Muscle layer of duodenum (tissue), 2 donors: ENCODE data around the gene CD58.
A peak's percentile ranks its signal among the peaks of the same experiment; 100 is the strongest.

Experiments
- H3K27ac ChIP-seq: one replicate; pipeline ENCODE4 v1.7.0; 2013; ENCODE audit warnings: mild to moderate bottlenecking, low read length
- H3K27me3 ChIP-seq: one replicate; pipeline ENCODE4 v1.7.0; 2013; ENCODE audit warnings: low read depth, mild to moderate bottlenecking, control low read depth, low read length
- H3K36me3 ChIP-seq, 2 donors: one replicate each; pipeline ENCODE4 v1.7.0; 2013; ENCODE audit warnings: low read length in 2 of 2, control low read depth in 1 of 2, mild to moderate bottlenecking in 1 of 2; ENCODE audit not compliant: insufficient read depth in 2 of 2, control insufficient read depth in 1 of 2
- H3K4me1 ChIP-seq, 2 donors: one replicate each; pipeline ENCODE4 v1.7.0; 2013; ENCODE audit warnings: low read length in 2 of 2, mild to moderate bottlenecking in 2 of 2, control low read depth in 1 of 2, moderate library complexity in 1 of 2; ENCODE audit not compliant: insufficient read depth in 2 of 2, control insufficient read depth in 1 of 2
- H3K4me3 ChIP-seq, 2 donors: one replicate each; pipeline ENCODE4 v1.7.0; 2013; ENCODE audit warnings: low read length in 2 of 2, low read depth in 1 of 2, mild to moderate bottlenecking in 1 of 2
- H3K9me3 ChIP-seq, 2 donors: one replicate each; pipeline ENCODE4 v1.7.0; 2013; ENCODE audit warnings: low read length in 2 of 2, control low read depth in 1 of 2, mild to moderate bottlenecking in 1 of 2; ENCODE audit not compliant: control insufficient read depth in 1 of 2
- donor health status: healthy.

CD58 gene

DNA sequence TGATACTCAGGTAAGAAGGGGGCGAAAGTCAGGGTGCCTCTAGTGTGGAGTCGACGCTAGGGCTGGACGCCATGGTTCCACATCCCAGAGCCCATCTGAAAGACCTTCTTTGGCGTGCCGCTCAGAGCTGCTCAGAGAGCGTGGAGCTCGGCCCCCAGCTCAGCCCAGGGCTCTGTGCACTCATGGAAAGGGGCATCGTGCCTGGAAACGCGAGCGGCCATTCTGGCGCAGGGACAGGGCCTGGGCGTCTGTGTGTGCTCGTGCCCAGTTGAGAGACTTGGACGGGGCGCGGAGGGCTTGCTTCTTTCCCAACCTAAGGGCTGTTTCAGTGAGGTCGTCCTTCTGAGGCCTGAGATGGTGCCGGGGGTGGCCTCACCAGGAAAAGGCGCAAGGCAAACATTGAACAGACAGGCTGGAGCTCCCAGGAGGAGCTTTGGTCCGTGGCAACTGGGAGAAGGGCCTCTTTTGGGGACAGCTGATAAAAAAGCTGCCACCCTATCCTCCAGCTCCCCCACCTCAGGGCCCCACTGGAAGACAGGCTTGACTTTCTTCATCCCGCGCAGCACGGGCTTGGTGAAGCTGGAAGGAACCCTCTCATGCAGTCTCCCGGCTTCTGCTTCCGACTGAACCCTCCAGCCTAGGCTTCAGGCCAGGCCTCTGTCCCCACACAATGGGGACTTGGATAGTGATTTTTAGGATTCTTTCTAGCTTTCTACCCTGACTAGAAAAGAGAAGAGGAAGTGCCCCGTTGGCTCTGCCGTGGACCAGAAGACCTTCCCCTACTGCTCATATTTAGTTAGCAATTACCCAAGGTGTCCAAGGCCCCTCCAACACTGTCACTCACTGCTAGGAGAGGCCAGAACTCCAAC, 77.1 kb downstream of the CD58 start:
- H3K4me1 ChIP-seq: peaks cover 1 to 32% of the 10 kb centered on the region in 2 donors
- H3K9me3 ChIP-seq: no peaks in the 10 kb centered on the region
- H3K27me3 ChIP-seq: no peaks in the 10 kb centered on the region
- peak overlapping the region; percentile 28 for H3K27ac ChIP-seq
- H3K4me3 ChIP-seq: no peak overlapping the region
- no peaks in the 10 kb centered on the region for H3K36me3 ChIP-seq

DNA sequence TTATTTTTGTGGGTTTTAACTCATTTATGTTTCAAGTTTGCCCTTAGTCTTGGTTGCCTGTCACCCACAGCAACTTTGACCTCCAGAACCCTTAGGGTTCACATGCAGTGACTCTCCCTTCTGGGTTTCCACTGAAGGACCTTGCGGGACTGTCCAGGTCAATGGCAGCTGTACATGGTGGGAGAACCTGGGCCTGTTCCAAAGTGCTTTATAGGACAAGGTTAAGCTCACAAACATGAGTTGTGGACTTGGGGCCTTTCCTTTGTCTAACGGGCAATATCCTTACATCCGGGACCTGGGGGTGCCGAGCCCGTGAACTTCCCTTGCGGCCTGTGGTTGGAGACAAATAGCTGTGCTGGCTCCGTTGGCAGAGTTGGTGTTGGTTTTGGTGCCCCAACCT, 77.8 kb downstream of the CD58 start:
- Histone ChIP-seq H3K4me1 (peaks cover 0 to 26% of the 10 kb centered on the region in 2 donors), H3K27me3 (no peaks in the 10 kb centered on the region), H3K27ac (no peak overlapping the region), H3K4me3 (no peak overlapping the region), H3K9me3 (no peaks in the 10 kb centered on the region), H3K36me3 (no peaks in the 10 kb centered on the region)

DNA sequence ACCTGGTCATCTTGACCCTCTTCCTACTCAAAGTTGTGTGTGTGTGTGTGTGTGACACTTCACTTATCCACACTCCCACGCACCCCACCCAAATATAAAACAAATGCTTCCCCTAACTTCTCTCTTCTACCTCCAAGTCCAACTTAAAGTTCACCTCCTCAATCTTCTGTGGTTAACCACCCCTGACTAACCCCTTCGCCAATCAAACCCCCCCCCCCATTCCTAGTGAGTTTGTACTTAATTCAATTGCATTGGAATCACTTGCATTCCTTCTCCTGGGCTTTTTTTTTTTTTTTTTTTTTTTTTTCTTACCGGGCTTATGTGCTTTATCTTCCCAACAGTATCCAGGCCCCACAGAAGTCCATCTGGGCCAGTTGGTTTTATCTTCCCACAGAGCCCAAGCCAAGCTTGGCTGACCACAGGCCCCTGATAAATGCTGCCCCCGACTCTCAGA, 78.4 kb downstream of the CD58 start:
- H3K4me1 ChIP-seq: peaks cover 0 to 19% of the 10 kb centered on the region in 2 donors
- H3K9me3 ChIP-seq: no peaks in the 10 kb centered on the region
- no peak overlapping the region for H3K4me3 ChIP-seq
- H3K36me3 ChIP-seq: no peaks in the 10 kb centered on the region
- H3K27me3 ChIP-seq: no peaks in the 10 kb centered on the region
- H3K27ac ChIP-seq: no peak overlapping the region

DNA sequence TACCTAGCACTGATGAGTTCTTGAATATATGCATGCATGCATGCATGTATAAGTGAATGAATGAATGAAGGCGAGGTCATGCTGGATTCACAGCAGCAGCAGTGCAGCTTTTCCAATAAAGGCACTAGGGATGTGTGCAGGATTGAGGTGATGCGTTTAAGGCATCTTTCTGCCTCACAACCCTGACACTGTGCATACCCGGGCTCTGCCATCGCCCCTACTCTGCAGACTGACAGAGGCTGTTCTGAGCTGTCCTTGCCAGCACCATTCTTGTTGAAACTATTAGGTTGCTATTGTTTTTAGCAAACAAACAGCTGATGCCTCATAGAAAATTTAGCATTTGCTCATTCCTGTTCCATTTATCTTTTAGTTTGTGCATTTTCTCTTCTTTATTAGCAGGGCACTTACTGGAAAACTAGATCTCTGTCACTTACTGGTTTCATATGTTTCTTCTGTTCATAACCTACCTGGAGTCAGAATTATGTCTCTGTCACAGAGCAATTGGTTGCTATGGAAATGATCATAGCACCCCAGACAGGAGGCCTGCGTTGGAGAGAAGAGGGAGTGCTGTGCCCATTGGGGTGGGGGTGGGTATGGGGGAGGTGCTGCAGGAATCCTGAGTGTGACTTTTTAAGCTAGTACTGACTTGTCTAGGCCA, 79.0 kb downstream of the CD58 start:
- H3K9me3 ChIP-seq: no peaks in the 10 kb centered on the region
- H3K4me1 ChIP-seq: peaks cover 0 to 13% of the 10 kb centered on the region in 2 donors
- H3K4me3 ChIP-seq: no peak overlapping the region
- H3K27me3 ChIP-seq: no peaks in the 10 kb centered on the region
- no peaks in the 10 kb centered on the region for H3K36me3 ChIP-seq
- H3K27ac ChIP-seq: no peak overlapping the region

DNA sequence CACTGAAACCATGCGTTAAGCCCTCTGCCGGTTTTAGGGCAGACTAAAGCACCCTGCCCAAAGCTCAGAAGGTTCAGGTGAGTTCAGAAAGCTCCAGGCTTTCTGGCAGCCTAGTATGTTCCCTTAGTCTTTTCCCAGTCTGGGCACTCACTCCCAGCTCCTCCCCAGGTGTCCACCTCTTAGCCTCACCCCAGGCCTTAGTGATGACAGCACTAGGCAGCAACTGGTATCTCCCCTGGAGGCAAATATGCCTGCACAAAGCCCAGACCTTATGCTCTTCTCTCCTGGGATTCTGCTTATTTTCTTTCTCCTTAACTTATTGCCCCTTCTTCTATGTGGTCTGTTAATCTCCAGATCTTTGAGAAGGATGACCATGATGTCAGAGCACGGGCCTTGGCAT, 80.2 kb downstream of the CD58 start:
- H3K27me3 ChIP-seq: no peaks in the 10 kb centered on the region
- no peaks in the 10 kb centered on the region for H3K9me3 ChIP-seq
- no peak overlapping the region for H3K27ac ChIP-seq
- H3K36me3 ChIP-seq: no peaks in the 10 kb centered on the region
- no peak overlapping the region for H3K4me3 ChIP-seq
- H3K4me1 ChIP-seq: peaks cover 0 to 9% of the 10 kb centered on the region in 2 donors

DNA sequence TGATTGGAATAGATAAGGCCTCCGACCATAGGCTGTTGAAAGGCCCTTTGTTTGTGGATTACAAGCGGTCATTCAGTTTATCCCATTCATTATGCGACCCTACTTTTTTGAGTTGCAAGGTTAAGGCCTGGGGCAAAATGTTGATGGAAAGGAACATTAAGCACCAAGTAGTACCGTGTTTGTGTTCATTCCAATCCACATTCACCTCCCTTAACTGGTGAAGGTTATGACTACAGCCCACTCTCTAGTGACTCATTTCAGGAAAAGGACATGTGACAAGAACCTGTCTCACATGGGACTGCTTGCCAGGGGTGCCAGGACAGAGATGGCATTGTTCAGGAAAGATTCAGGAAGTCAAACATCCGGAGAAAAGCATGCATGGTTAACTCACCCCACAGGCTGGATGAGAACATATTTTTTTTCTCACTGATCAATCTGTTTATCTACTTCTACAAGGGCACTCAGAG, 81.6 kb downstream of the CD58 start:
- Histone ChIP-seq H3K27ac (peak overlapping the region; percentile 10), H3K9me3 (no peaks in the 10 kb centered on the region), H3K4me1 (peaks cover 0 to 9% of the 10 kb centered on the region in 2 donors), H3K27me3 (no peaks in the 10 kb centered on the region), H3K36me3 (no peaks in the 10 kb centered on the region), H3K4me3 (no peak overlapping the region)

DNA sequence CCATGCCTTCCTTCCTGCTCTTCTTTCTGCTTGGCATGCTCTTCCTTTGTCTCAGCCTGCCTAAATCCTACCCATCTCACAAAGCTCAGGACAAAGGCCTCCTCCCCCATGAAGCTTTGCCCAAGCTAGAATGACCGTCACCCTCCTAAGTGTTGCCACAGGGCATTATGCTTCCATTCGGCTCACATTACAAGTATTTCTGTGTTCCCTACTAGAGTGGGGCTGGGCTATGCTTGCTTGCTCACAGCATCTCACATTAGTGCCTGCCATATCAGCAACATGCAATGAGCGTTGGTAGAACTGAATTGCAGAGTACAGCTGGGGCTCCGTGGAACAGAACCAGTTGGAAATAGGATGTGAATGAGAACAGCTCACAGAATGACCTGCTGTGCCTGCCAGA, 82.8 kb downstream of the CD58 start:
- Histone ChIP-seq H3K36me3 (no peaks in the 10 kb centered on the region), H3K4me3 (no peak overlapping the region), H3K27me3 (no peaks in the 10 kb centered on the region), H3K4me1 (peaks cover 0 to 9% of the 10 kb centered on the region in 2 donors), H3K9me3 (no peaks in the 10 kb centered on the region), H3K27ac (no peak overlapping the region)

DNA sequence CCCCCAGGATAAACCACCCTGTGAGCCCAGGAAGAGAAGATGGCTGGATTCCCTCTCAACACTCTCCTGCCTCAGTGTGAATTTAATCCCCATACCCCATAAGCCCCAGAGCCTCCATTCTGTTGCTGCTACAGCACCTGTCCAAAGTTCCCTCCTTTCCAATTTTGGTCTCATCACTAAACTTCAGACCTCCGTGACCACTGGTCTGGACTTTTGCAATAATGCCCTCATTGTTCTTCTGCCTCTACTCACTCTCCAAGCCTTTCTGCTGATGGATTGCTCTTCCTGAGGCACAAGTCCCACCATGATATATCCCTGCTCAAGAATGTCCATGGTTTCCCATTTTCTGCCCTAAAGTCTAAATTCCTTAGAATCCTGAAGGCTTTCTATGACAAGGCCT, 83.2 kb downstream of the CD58 start:
- H3K4me3 ChIP-seq: no peak overlapping the region
- peaks cover 0 to 9% of the 10 kb centered on the region in 2 donors for H3K4me1 ChIP-seq
- no peaks in the 10 kb centered on the region for H3K9me3 ChIP-seq
- H3K27me3 ChIP-seq: no peaks in the 10 kb centered on the region
- no peak overlapping the region for H3K27ac ChIP-seq
- no peaks in the 10 kb centered on the region for H3K36me3 ChIP-seq

DNA sequence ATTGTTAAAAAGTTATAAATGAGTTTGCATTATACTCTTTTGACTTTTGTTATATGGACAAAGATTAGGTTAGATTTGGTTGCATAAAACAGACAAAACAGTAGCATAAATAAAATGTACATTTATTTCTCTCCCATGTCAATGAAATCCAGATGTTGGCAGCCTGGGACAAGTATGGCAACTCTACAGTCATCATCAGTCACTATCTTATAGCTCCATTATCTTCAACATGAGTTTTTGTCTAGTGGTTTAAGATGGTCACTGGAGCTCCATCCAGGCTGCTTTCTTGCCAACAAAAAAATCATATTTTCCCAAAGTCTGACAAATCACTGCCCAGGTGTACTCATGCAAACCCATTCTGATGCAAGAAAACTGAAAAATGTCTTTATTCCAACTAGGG, 83.8 kb downstream of the CD58 start:
- H3K4me1 ChIP-seq: peaks cover 0 to 9% of the 10 kb centered on the region in 2 donors
- no peak overlapping the region for H3K4me3 ChIP-seq
- no peak overlapping the region for H3K27ac ChIP-seq
- no peaks in the 10 kb centered on the region for H3K9me3 ChIP-seq
- no peaks in the 10 kb centered on the region for H3K27me3 ChIP-seq
- no peaks in the 10 kb centered on the region for H3K36me3 ChIP-seq

DNA sequence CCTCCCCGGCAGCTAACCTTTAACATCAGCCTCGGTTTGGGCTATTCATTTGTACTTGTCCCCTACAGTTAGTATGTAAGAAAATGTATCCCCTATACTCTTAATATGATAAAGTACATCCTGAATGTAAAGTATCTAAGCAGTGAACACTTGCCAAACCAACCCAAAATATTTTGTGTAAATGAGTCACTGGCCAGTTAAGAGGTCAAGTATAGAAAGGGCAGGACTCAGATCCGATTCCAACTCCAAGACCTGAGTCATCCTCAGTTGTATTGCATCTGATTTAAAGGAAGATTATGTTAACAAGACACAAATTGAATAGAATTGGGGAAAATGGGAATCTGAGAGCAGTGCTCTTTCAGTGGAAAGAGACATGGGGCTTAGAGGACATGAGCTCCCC, 84.4 kb downstream of the CD58 start:
- H3K27ac ChIP-seq: no peak overlapping the region
- no peak overlapping the region for H3K4me3 ChIP-seq

DNA sequence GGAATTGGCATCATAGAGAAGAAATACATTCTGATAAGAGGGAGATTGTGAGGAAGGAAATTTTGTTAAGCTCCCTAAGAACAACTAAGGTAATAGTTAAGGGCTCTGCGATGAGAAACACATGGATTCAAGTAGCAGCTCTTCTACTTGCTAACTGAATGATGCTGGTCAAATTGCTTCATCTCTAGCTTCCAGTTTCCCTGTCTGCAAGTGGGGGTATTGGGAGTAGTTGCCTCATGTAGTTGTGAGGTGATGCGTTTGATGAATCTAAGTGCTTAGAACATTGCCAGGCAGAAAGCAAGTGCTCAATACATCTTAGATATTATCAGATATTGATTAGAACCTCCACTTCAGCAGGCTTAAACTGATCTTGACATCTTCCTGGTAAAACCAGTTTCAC, 84.8 kb downstream of the CD58 start:
- Histone ChIP-seq H3K27me3 (no peaks in the 10 kb centered on the region), H3K27ac (no peak overlapping the region), H3K36me3 (no peaks in the 10 kb centered on the region), H3K9me3 (no peaks in the 10 kb centered on the region), H3K4me3 (no peak overlapping the region), H3K4me1 (peaks cover 0 to 9% of the 10 kb centered on the region in 2 donors)

More for the DNA sequence above, 84.4 kb downstream of the CD58 start:
- H3K4me1 ChIP-seq: peaks cover 0 to 9% of the 10 kb centered on the region in 2 donors
- no peaks in the 10 kb centered on the region for H3K36me3 ChIP-seq
- H3K27me3 ChIP-seq: no peaks in the 10 kb centered on the region
- H3K9me3 ChIP-seq: no peaks in the 10 kb centered on the region
